H1 (cell line): ENCODE measurements around the gene ZBTB42. TPM values are rescaled to one million over a fixed set of nuclear protein-coding genes. Genes with fewer than 3 reads are reported as not detected.
A peak's percentile ranks its signal among the peaks of the same experiment; 100 is the strongest.

Experiments used
- CTCF ChIA-PET: fragments of 300-600 bp; sonication (Branson Sonifier 250); formaldehyde crosslinking; loops from one replicate; lab custom pipeline; 2021; ENCODE audit not compliant: partially characterized antibody; lab: Charles Lee
- POLR2A ChIA-PET: fragments of 300-600 bp; sonication (Branson Sonifier 250); formaldehyde crosslinking; loops from one replicate; lab custom pipeline; 2021; ENCODE audit warnings: inconsistent platforms; ENCODE audit not compliant: partially characterized antibody; lab: Charles Lee
- DNase-seq, 2 experiments: peaks; one replicate each; pipeline versions ENCODE4 v3.0.0 to v3.0.0-alpha.2; 2010 to 2022; ENCODE audit warnings: low spot score in 2 of 2, low read depth in 1 of 2, mixed read lengths in 1 of 2
- FAIRE-seq: peaks from 2 replicates; lab custom pipeline; 2011; peaks lifted over from hg19 to GRCh38; lab: Jason Lieb, UNC
- H2AFZ ChIP-seq: 2 replicates; pipeline ENCODE4 v1.8.1; 2012; ENCODE audit warnings: low read length, inconsistent platforms
- H2AK5ac ChIP-seq: 2 replicates; pipeline ENCODE4 v1.6.1; 2013; ENCODE audit warnings: low read depth, low read length
- H2BK120ac ChIP-seq: replicated peaks from 2 replicates; pipeline ENCODE3; 2013; ENCODE audit warnings: low read depth, low read length, inconsistent platforms
- H2BK12ac ChIP-seq: 2 replicates; pipeline ENCODE4 v1.6.1; 2013; ENCODE audit warnings: low read depth, low read length
- H2BK15ac ChIP-seq: 2 replicates; pipeline ENCODE4 v1.6.1; 2013; ENCODE audit warnings: low read length
- H2BK20ac ChIP-seq: 2 replicates; pipeline ENCODE4 v1.6.1; 2013; ENCODE audit warnings: low read length
- H2BK5ac ChIP-seq: 2 replicates; pipeline ENCODE4 v1.6.1; 2013; ENCODE audit warnings: low read depth, low read length
- H3K14ac ChIP-seq: 2 replicates; pipeline ENCODE4 v1.6.1; 2013; ENCODE audit warnings: inconsistent platforms; ENCODE audit not compliant: insufficient read length
- H3K18ac ChIP-seq: 2 replicates; pipeline ENCODE4 v1.6.1; 2013; ENCODE audit warnings: low read length; ENCODE audit errors: extremely low read depth
- H3K23ac ChIP-seq: 2 replicates; pipeline ENCODE4 v1.6.1; 2013; ENCODE audit warnings: inconsistent platforms; ENCODE audit not compliant: insufficient read length
- H3K23me2 ChIP-seq: 2 replicates; pipeline ENCODE4 v1.6.1; 2013; ENCODE audit warnings: low read depth, low read length
- H3K27ac ChIP-seq: 2 replicates; pipeline ENCODE4 v1.6.1; 2011; ENCODE audit warnings: low read depth, low read length, inconsistent platforms
- H3K27me3 ChIP-seq, 4 experiments: replicated peaks in 1 of 4; 1 replicate in 1 of 4; 2 replicates in 3 of 4; pipeline versions ENCODE4 v1.6.1 to v1.8.1; 2011 to 2013; ENCODE audit warnings: low read length in 3 of 4, mild to moderate bottlenecking in 3 of 4, inconsistent platforms in 2 of 4, mixed read lengths in 2 of 4, moderate library complexity in 1 of 4; ENCODE audit not compliant: control insufficient read depth in 3 of 4, insufficient read depth in 3 of 4; ENCODE audit errors: extremely low read depth in 1 of 4
- H3K36me3 ChIP-seq, 4 experiments: 2 replicates each; pipeline versions ENCODE4 v1.6.1 to v1.8.1; 2011 to 2013; ENCODE audit warnings: mild to moderate bottlenecking in 4 of 4, low read length in 3 of 4, moderate library complexity in 2 of 4, control low read depth in 1 of 4, inconsistent platforms in 1 of 4; ENCODE audit not compliant: insufficient read depth in 4 of 4, control insufficient read depth in 2 of 4
- H3K4ac ChIP-seq: replicated peaks from 2 replicates; pipeline ENCODE3; 2013; ENCODE audit warnings: low read length, low read depth, mixed read lengths, inconsistent platforms; ENCODE audit not compliant: insufficient read length
- H3K4me1 ChIP-seq, 4 experiments: replicated peaks in 1 of 4; 1 replicate in 1 of 4; 2 replicates in 3 of 4; pipeline versions ENCODE4 v1.6.1 to v1.8.1; 2011 to 2013; ENCODE audit warnings: low read length in 3 of 4, inconsistent platforms in 2 of 4, mixed read lengths in 1 of 4; ENCODE audit not compliant: insufficient read depth in 4 of 4, control insufficient read depth in 3 of 4
- H3K4me2 ChIP-seq, 2 experiments: 2 replicates each; pipeline versions ENCODE4 v1.6.1 to v1.8.1; 2011 to 2013; ENCODE audit warnings: low read depth in 2 of 2, low read length in 2 of 2, control low read depth in 1 of 2, inconsistent platforms in 1 of 2, mild to moderate bottlenecking in 1 of 2; ENCODE audit not compliant: insufficient read depth in 1 of 2
- H3K4me3 ChIP-seq, 4 experiments: fragments of 200-600, 300-600 bp in 1 of 4; sonication (generic), shearing (Covaris generic), sonication (Bioruptor Twin) in 1 of 4; 2 replicates each; pipeline versions ENCODE4 v1.5.1 to v1.8.1; 2011 to 2016; ENCODE audit warnings: low read length in 4 of 4, low read depth in 3 of 4, control low read depth in 2 of 4, inconsistent platforms in 2 of 4, mild to moderate bottlenecking in 2 of 4, mixed read lengths in 1 of 4, moderate library complexity in 1 of 4; ENCODE audit not compliant: insufficient read depth in 2 of 4; ENCODE audit errors: extremely low read depth in 1 of 4
- H3K56ac ChIP-seq: replicated peaks from 2 replicates; pipeline ENCODE3; 2013; ENCODE audit warnings: low read depth, mild to moderate bottlenecking, mixed read lengths, low read length, inconsistent platforms; ENCODE audit not compliant: insufficient read length
- H3K79me1 ChIP-seq: 2 replicates; pipeline ENCODE4 v1.6.1; 2013; ENCODE audit warnings: low read depth, low read length, control low read depth
- H3K79me2 ChIP-seq, 2 experiments: 2 replicates each; pipeline versions ENCODE4 v1.6.1 to v1.8.1; 2012 to 2013; ENCODE audit warnings: low read length in 2 of 2, mild to moderate bottlenecking in 2 of 2, inconsistent platforms in 1 of 2; ENCODE audit not compliant: insufficient read depth in 2 of 2, control insufficient read depth in 1 of 2
- H3K9ac ChIP-seq, 4 experiments: replicated peaks in 1 of 4; 1 replicate in 1 of 4; 2 replicates in 3 of 4; pipeline versions ENCODE4 v1.6.1 to v1.8.1; 2011 to 2013; ENCODE audit warnings: low read depth in 3 of 4, low read length in 3 of 4, control low read depth in 2 of 4, mild to moderate bottlenecking in 2 of 4, moderate library complexity in 2 of 4, inconsistent platforms in 1 of 4; ENCODE audit errors: extremely low read depth in 1 of 4
- H3K9me3 ChIP-seq, 2 experiments: 2 replicates each; pipeline versions ENCODE4 v1.6.1 to v1.8.1; 2012 to 2013; ENCODE audit warnings: mild to moderate bottlenecking in 2 of 2, moderate library complexity in 2 of 2, control low read depth in 1 of 2, inconsistent platforms in 1 of 2, low read depth in 1 of 2, low read length in 1 of 2, mixed read lengths in 1 of 2; ENCODE audit not compliant: insufficient read depth in 2 of 2
- H4K20me1 ChIP-seq, 2 experiments: replicated peaks in 1 of 2; 2 replicates each; pipeline versions ENCODE3 to v1.8.1; 2011 to 2013; ENCODE audit warnings: inconsistent platforms in 2 of 2, low read length in 2 of 2, mild to moderate bottlenecking in 1 of 2; ENCODE audit not compliant: insufficient read depth in 2 of 2, control insufficient read depth in 1 of 2
- H4K5ac ChIP-seq: 2 replicates; pipeline ENCODE4 v1.6.1; 2013; ENCODE audit warnings: low read length, low read depth, mixed read lengths, inconsistent platforms; ENCODE audit not compliant: insufficient read length
- H4K8ac ChIP-seq: 2 replicates; pipeline ENCODE4 v1.8.0; 2013; ENCODE audit warnings: mild to moderate bottlenecking, moderate library complexity, low read length, inconsistent platforms; ENCODE audit not compliant: insufficient read depth; ENCODE audit errors: extremely low read depth
- H4K91ac ChIP-seq: replicated peaks from 2 replicates; pipeline ENCODE3; 2013; ENCODE audit warnings: low read length, mixed read lengths, inconsistent platforms; ENCODE audit not compliant: insufficient read length
- ATF3 ChIP-seq: IDR thresholded peaks from 2 replicates; pipeline ENCODE4 v1.6.1; 2011; ENCODE audit warnings: low read depth, mild to moderate bottlenecking, low read length; ENCODE audit not compliant: insufficient read depth
- CBX8 ChIP-seq: fragments of 300-800, 300-1000 bp; sonication (generic); IDR thresholded peaks from 2 replicates; pipeline ENCODE4 v1.7.1; 2016; ENCODE audit warnings: low read depth, low read length, borderline replicate concordance
- EZH2 ChIP-seq: fragments of 200-600 bp; sonication (generic); IDR thresholded peaks from 2 replicates; pipeline ENCODE4 v1.7.1; 2012; ENCODE audit warnings: low read depth, mild to moderate bottlenecking, moderate library complexity, low read length, inconsistent platforms; ENCODE audit not compliant: severe bottlenecking
- KDM4A ChIP-seq: IDR thresholded peaks from one replicate; pipeline ENCODE4 v1.7.1; 2012; ENCODE audit warnings: low read depth, mild to moderate bottlenecking, moderate library complexity, low read length, inconsistent platforms; ENCODE audit not compliant: severe bottlenecking
- NANOG ChIP-seq: IDR thresholded peaks from 2 replicates; pipeline ENCODE4 v1.6.1; 2011; ENCODE audit warnings: low read length, low read depth, mild to moderate bottlenecking, inconsistent platforms; ENCODE audit not compliant: insufficient read depth, poor library complexity, severe bottlenecking
- RNF2 ChIP-seq: fragments of 200-900, 300-1000 bp; sonication (generic); IDR thresholded peaks from 2 replicates; pipeline ENCODE4 v1.7.1; 2016; ENCODE audit warnings: borderline replicate concordance, low read depth, mild to moderate bottlenecking, antibody characterized with exemption, low read length; ENCODE audit not compliant: poor library complexity, severe bottlenecking; ENCODE audit errors: missing control alignments
- RXRA ChIP-seq: IDR thresholded peaks from 2 replicates; pipeline ENCODE4 v1.6.1; 2011; ENCODE audit warnings: low read depth, mild to moderate bottlenecking, low read length, moderate library complexity; ENCODE audit not compliant: insufficient read depth
- SAP30 ChIP-seq: fragments of 300-600 bp; sonication (generic); IDR thresholded peaks from 2 replicates; pipeline ENCODE4 v1.7.1; 2012; ENCODE audit warnings: low read length, moderate library complexity, mild to moderate bottlenecking, inconsistent platforms; ENCODE audit not compliant: insufficient read depth, insufficient replicate concordance
- TAF1 ChIP-seq: IDR thresholded peaks from 2 replicates; pipeline ENCODE4 v1.6.1; 2011; ENCODE audit warnings: mild to moderate bottlenecking, low read depth, low read length
- WGBS, 2 experiments: shearing (Covaris generic) in 1 of 2; methylation state at CpG; one replicate each; pipeline versions ENCODE4 v1.1.6 to v1.1.7; 2013 to 2015; ENCODE audit warnings: low lambda C conversion rate in 2 of 2, mixed read lengths in 2 of 2, inconsistent platforms in 1 of 2, low coverage in 1 of 2, missing lambda C conversion rate in 1 of 2; ENCODE audit not compliant: insufficient replicate concordance in 2 of 2, insufficient coverage in 1 of 2, insufficient read length in 1 of 2; ENCODE audit errors: extremely low coverage in 1 of 2, missing lambda C conversion rate in 1 of 2; 5-methylcytosine and 5-hydroxymethylcytosine counted together
- polyA plus RNA-seq, 7 experiments: library from polyadenylated mRNA; depleted of rRNA in 3 of 7; stranded (reverse) in 5 of 7; unstranded in 2 of 7; fragments of >200 nt in 5 of 7; fragments of 200-250 nt in 2 of 7; gene quantifications; 1 replicate in 5 of 7; 2 replicates in 1 of 7; 4 replicates in 1 of 7; pipeline versions ENCODE4 v1.2.1 to v1.2.3, GENCODE V29; 2011 to 2013; ENCODE audit warnings: missing spikeins in 2 of 7, mixed read lengths in 2 of 7
- total RNA-seq: library from RNA; stranded (reverse); fragmentation: NEBNext Ultra II Directional; extraction: Animal tissue kit (Norgen Biotek cat#: 25700); gene quantifications from 2 replicates; pipeline ENCODE4 v1.2.1, GENCODE V29; 2021

ZBTB42 gene
- total and polyA plus RNA-seq, 2 of the 8 experiments (the other 6 are each of a cell fraction or from before 2014, with no cell fraction given): 2.8 to 3.1 TPM

GRCh38 chr14:104794631-104794992 is 6.3 kb upstream of the ZBTB42 start:
- ChIA-PET POLR2A (interaction anchor here (1.0 to 1.7 kb wide), 9 partner anchors 10 to 175 kb away, joined by 3 to 9 read pairs (median 3); partner anchors contain the start of gene SIVA1), CTCF (interaction anchor here (0.8 to 11.1 kb wide), 6 partner anchors 17 to 251 kb away, joined by 3 to 110 read pairs (median 4); no protein-coding TSS in a partner anchor)
- no peak overlapping the region for H2BK5ac ChIP-seq
- no peak overlapping the region; the same call in 1 of the 2 replicates for H4K8ac ChIP-seq
- no peak overlapping the region for H2AFZ ChIP-seq
- H2BK120ac ChIP-seq: no peak overlapping the region
- no peak overlapping the region for H3K23ac ChIP-seq
- no peak overlapping the region for H2BK15ac ChIP-seq
- WGBS, 2 experiments: 6% methylated on average over 12 of the region's 16 CpGs; no CpG with 5 or more reads in 1 of the 2 experiments
- H3K56ac ChIP-seq: no peak overlapping the region
- H4K20me1 ChIP-seq: peaks cover 22 to 33% of the 10 kb centered on the region in 2 experiments
- H3K4me2 ChIP-seq: peak overlapping the region; percentile 88 to 93
- H3K4me1 ChIP-seq: peaks cover 4 to 46% (median 32%) of the 10 kb centered on the region in 4 experiments
- peaks cover 0 to 6% of the 10 kb centered on the region in 2 experiments; a peak in 1 of 4 replicates for H3K79me2 ChIP-seq
- peak overlapping the region in 3 of 4 experiments; percentile 1 to 32 (median 9); a peak in 3 of 7 replicates for H3K9ac ChIP-seq
- no peak for DNase-seq
- H3K36me3 ChIP-seq: peaks cover 0 to 4% (median 0%) of the 10 kb centered on the region in 4 experiments; a peak in 3 of 8 replicates
- H2BK20ac ChIP-seq: no peak overlapping the region
- no peak overlapping the region for H2AK5ac ChIP-seq
- peaks cover 6 to 45% (median 38%) of the 10 kb centered on the region in 4 experiments for H3K27me3 ChIP-seq
- peak overlapping the region; percentile 1 for H4K91ac ChIP-seq
- no peak overlapping the region for H4K5ac ChIP-seq
- H3K18ac ChIP-seq: no peak overlapping the region
- no peaks in the 10 kb centered on the region for H3K9me3 ChIP-seq
- H3K79me1 ChIP-seq: peaks cover 8% of the 10 kb centered on the region
- H3K4me3 ChIP-seq: peak overlapping the region; percentile 56 to 74 (median 60)
- no peak overlapping the region for H3K4ac ChIP-seq
- no peak overlapping the region for H3K27ac ChIP-seq
- no peak for FAIRE-seq
- H3K23me2 ChIP-seq: peaks cover 14% of the 10 kb centered on the region
- TF ChIP-seq NANOG: no peak
- TF ChIP-seq RNF2: no peak
- peak; percentile 42 for TF ChIP-seq EZH2
- peak; percentile 26 for TF ChIP-seq KDM4A
- TF ChIP-seq ATF3: no peak
- no peak for TF ChIP-seq TAF1
- no peak for TF ChIP-seq CBX8
- TF ChIP-seq SAP30: peak; percentile 34
- no peak for TF ChIP-seq RXRA
- no peak overlapping the region for H2BK12ac ChIP-seq
- no peak overlapping the region for H3K14ac ChIP-seq
